ENCODE data around the gene AP5Z1. TPM values are rescaled to one million over a fixed set of nuclear protein-coding genes. Genes with fewer than 3 reads are reported as not detected.

The AP5Z1 gene
- polyA plus RNA-seq, 3 donors = 30.8 to 75.2 (median 33.8) TPM

DNA sequence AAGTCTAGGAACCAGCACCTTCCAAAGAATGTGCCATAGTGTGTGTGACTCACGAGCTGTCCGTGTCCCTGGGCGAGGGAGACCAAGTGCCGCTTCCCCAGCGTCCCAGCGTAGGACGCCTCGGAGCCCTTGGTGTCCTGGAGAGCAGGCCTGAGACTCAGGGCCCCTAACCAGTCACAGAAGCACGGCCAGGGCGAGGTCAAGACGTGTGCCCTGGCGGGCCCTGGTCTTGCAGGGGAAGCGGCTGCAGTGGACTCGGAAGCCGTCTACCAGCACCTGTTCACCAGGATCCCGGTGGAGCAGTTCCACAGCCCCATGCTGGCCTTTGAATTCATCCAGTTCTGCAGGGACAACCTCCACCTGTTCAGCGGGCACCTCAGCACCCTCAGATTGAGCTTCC lies 10.6 kb downstream of the AP5Z1 start:
- Mint-ChIP-seq H3K4me1 (no peaks in the 10 kb centered on the region), H3K27ac (peak overlapping the region in 1 of 7 donors; percentile 30), H3K4me3 (no peak overlapping the region), H3K36me3 (peaks cover 59 to 91% of the 10 kb centered on the region in 2 donors), H3K9me3 (peaks cover 0 to 2% (median 0%) of the 10 kb centered on the region in 7 donors), H3K27me3 (ENCODE audit: low read depth in 3 of 3) (peaks cover 0 to 3% (median 0%) of the 10 kb centered on the region in 3 donors)
- H3K79me2 ChIP-seq (ENCODE audit: insufficient read depth, low read length) = peaks cover 20% of the 10 kb centered on the region
- H2AFZ ChIP-seq (ENCODE audit: insufficient read depth, low read depth, low read length, poor library complexity, severe bottlenecking) = no peak overlapping the region
- no peak for DNase-seq
- no peak overlapping the region for H3K4me3 ChIP-seq (replicated peaks in 1 of 3; ENCODE audit: low read depth in 2 of 3, low read length in 3 of 3)
- H3K4me2 ChIP-seq (replicated peaks; ENCODE audit: extremely low read depth, low read length, poor library complexity, severe bottlenecking) = no peak overlapping the region
- H3K4me1 ChIP-seq (ENCODE audit: control insufficient read depth in 1 of 2, insufficient read depth in 2 of 2, low read length in 2 of 2) = no peaks in the 10 kb centered on the region
- no peaks in the 10 kb centered on the region for H3K27me3 ChIP-seq (ENCODE audit: control insufficient read depth in 2 of 2, insufficient read depth in 2 of 2, low read length in 2 of 2)
- no peak overlapping the region for H3K27ac ChIP-seq (ENCODE audit: low read depth in 1 of 2, low read length in 2 of 2)
- H3K36me3 ChIP-seq (replicated peaks in 1 of 2; ENCODE audit: control insufficient read depth in 1 of 2, insufficient read depth in 2 of 2, low read length in 2 of 2) = peaks cover 99 to 100% of the 10 kb centered on the region in 2 donors
- peaks cover 73% of the 10 kb centered on the region for H4K20me1 ChIP-seq (ENCODE audit: insufficient read depth, low read length)
- WGBS (ENCODE audit: insufficient coverage) = 98% methylated on average over 17 of the region's 17 CpGs
- no peak overlapping the region for H3K9ac ChIP-seq (ENCODE audit: insufficient read depth, low read length, poor library complexity, severe bottlenecking)
- intact Hi-C loops (cut with micrococcal nuclease) = no loop called here
- H3K9me3 ChIP-seq (replicated peaks in 1 of 2; ENCODE audit: control insufficient read depth in 1 of 2, insufficient read depth in 1 of 2, low read length in 2 of 2) = no peaks in the 10 kb centered on the region
- TF ChIP-seq, protein P1, sequence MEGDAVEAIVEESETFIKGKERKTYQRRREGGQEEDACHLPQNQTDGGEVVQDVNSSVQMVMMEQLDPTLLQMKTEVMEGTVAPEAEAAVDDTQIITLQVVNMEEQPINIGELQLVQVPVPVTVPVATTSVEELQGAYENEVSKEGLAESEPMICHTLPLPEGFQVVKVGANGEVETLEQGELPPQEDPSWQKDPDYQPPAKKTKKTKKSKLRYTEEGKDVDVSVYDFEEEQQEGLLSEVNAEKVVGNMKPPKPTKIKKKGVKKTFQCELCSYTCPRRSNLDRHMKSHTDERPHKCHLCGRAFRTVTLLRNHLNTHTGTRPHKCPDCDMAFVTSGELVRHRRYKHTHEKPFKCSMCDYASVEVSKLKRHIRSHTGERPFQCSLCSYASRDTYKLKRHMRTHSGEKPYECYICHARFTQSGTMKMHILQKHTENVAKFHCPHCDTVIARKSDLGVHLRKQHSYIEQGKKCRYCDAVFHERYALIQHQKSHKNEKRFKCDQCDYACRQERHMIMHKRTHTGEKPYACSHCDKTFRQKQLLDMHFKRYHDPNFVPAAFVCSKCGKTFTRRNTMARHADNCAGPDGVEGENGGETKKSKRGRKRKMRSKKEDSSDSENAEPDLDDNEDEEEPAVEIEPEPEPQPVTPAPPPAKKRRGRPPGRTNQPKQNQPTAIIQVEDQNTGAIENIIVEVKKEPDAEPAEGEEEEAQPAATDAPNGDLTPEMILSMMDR (IDR thresholded peaks at IDR 0.05) = no peak

DNA sequence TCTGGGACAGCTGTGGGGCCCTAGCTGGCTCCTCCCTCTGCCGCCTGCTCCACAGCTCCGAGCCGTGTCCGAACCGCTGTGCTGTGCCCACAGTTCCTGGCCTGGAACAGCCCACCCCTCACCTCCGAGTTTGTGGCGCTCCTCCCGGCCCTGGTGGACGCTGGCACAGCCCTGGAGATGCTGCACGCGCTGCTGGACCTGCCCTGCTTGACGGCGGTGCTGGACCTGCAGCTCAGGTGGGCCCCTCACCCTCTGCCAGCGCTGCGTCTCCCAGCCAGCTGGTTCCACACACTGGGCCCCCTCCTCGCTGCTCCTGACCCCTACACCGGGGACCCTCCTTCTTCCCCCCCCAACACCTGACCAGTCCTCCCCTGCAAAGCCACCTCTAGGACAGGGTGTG lies 12.1 kb downstream of the AP5Z1 start:
- DNase-seq = no peak
- intact Hi-C loops (cut with micrococcal nuclease) = no loop called here
- Histone ChIP-seq H3K9ac (ENCODE audit: insufficient read depth, low read length, poor library complexity, severe bottlenecking) (no peak overlapping the region), H2AFZ (ENCODE audit: insufficient read depth, low read depth, low read length, poor library complexity, severe bottlenecking) (no peak overlapping the region), H3K36me3 (replicated peaks in 1 of 2; ENCODE audit: control insufficient read depth in 1 of 2, insufficient read depth in 2 of 2, low read length in 2 of 2) (peaks cover 92 to 93% of the 10 kb centered on the region in 2 donors), H3K4me1 (ENCODE audit: control insufficient read depth in 1 of 2, insufficient read depth in 2 of 2, low read length in 2 of 2) (peaks cover 9 to 12% of the 10 kb centered on the region in 2 donors), H3K27ac (ENCODE audit: low read depth in 1 of 2, low read length in 2 of 2) (no peak overlapping the region), H3K4me3 (replicated peaks in 1 of 3; ENCODE audit: low read depth in 2 of 3, low read length in 3 of 3) (no peak overlapping the region), H3K4me2 (replicated peaks; ENCODE audit: extremely low read depth, low read length, poor library complexity, severe bottlenecking) (no peak overlapping the region), H3K9me3 (replicated peaks in 1 of 2; ENCODE audit: control insufficient read depth in 1 of 2, insufficient read depth in 1 of 2, low read length in 2 of 2) (no peaks in the 10 kb centered on the region), H3K27me3 (ENCODE audit: control insufficient read depth in 2 of 2, insufficient read depth in 2 of 2, low read length in 2 of 2) (no peaks in the 10 kb centered on the region), H4K20me1 (ENCODE audit: insufficient read depth, low read length) (peaks cover 68% of the 10 kb centered on the region), H3K79me2 (ENCODE audit: insufficient read depth, low read length) (peaks cover 7% of the 10 kb centered on the region)
- Mint-ChIP-seq H3K27ac (no peak overlapping the region), H3K36me3 (peaks cover 51 to 84% of the 10 kb centered on the region in 2 donors), H3K4me1 (peaks cover 5% of the 10 kb centered on the region), H3K27me3 (ENCODE audit: low read depth in 3 of 3) (peaks cover 0 to 3% (median 0%) of the 10 kb centered on the region in 3 donors), H3K4me3 (no peak overlapping the region), H3K9me3 (peaks cover 0 to 6% (median 2%) of the 10 kb centered on the region in 7 donors)
- TF ChIP-seq, protein P1 (IDR thresholded peaks at IDR 0.05) = no peak
- WGBS (ENCODE audit: insufficient coverage) = 95% methylated on average over 17 of the region's 17 CpGs
